RPMI7951 (cell line): Measurements from ENCODE around the gene CD46. TPM values are rescaled to one million over a fixed set of nuclear protein-coding genes. Genes with fewer than 3 reads are reported as not detected.
"Not testable (repeated sequence)": the region's sequence is repeated elsewhere in the genome, so short reads cannot be mapped to it uniquely, and the experiment has no call there.

Experiments used
- DNase-seq: peaks from one replicate; pipeline ENCODE4 v3.0.0-alpha.2; 2012; ENCODE audit warnings: low read depth
- total RNA-seq: library from RNA; depleted of rRNA; stranded (reverse); fragments of >200 nt; shearing (Covaris generic); gene quantifications from 2 replicates; pipeline ENCODE4 v1.2.3, GENCODE V29; 2014

The CD46 gene
- total RNA-seq, 1 experiment from 2014 or later: 72.3 TPM

- no peak for DNase-seq
Observed at GRCh38 chr1:207750631-207751305, 1.1 kb upstream of the CD46 start.

- DNase-seq: not testable (repeated sequence)
Observed at GRCh38 chr1:207751463-207751789, 428 bp upstream of the CD46 start.

- peak; percentile 14 for DNase-seq
Observed at GRCh38 chr1:207752456-207752998, 673 bp downstream of the CD46 start.

GRCh38 chr1:207753611-207754010, 1.8 kb downstream of the CD46 start:
- no peak for DNase-seq

GRCh38 chr1:207754011-207754410, 2.2 kb downstream of the CD46 start:
- no peak for DNase-seq

GRCh38 chr1:207754974-207755700, 3.3 kb downstream of the CD46 start:
- no peak for DNase-seq

- DNase-seq: no peak
Observed at GRCh38 chr1:207755846-207756693, 4.2 kb downstream of the CD46 start.

GRCh38 chr1:207762622-207763021, 10.8 kb downstream of the CD46 start:
- no peak for DNase-seq

- no peak for DNase-seq
Observed at GRCh38 chr1:207763091-207763490, 11.2 kb downstream of the CD46 start.

- no peak for DNase-seq
Observed at GRCh38 chr1:207763972-207764371, 12.1 kb downstream of the CD46 start.

GRCh38 chr1:207766569-207766968, 14.7 kb downstream of the CD46 start:
- DNase-seq: no peak

GRCh38 chr1:207770514-207770913, 18.7 kb downstream of the CD46 start:
- not testable (repeated sequence) for DNase-seq

GRCh38 chr1:207776045-207776444, 24.2 kb downstream of the CD46 start:
- DNase-seq: not testable (repeated sequence)

GRCh38 chr1:207777412-207777811, 25.6 kb downstream of the CD46 start:
- DNase-seq: not testable (repeated sequence)

- DNase-seq: no peak
Observed at GRCh38 chr1:207779008-207779407, 27.2 kb downstream of the CD46 start.

GRCh38 chr1:207781312-207781711, 29.5 kb downstream of the CD46 start:
- DNase-seq: no peak

GRCh38 chr1:207787776-207788175, 35.9 kb downstream of the CD46 start:
- no peak for DNase-seq

- DNase-seq: no peak
Observed at GRCh38 chr1:207789386-207789785, 37.5 kb downstream of the CD46 start.

- no peak for DNase-seq
Observed at GRCh38 chr1:207789792-207790787, 38.2 kb downstream of the CD46 start.

- no peak for DNase-seq
Observed at GRCh38 chr1:207791290-207791689, 39.4 kb downstream of the CD46 start.

GRCh38 chr1:207793327-207793726, 41.5 kb downstream of the CD46 start:
- DNase-seq: no peak
